Inflammatory macrophage treated with lipopolysaccharide for 1 hour (primary cell): ENCODE measurements around the gene ECM2.

Source experiments
- DNase-seq, 2 donors: peaks; one replicate each; pipeline ENCODE4 v3.0.0-alpha.2; 2020 to 2022

The ECM2 gene

DNA sequence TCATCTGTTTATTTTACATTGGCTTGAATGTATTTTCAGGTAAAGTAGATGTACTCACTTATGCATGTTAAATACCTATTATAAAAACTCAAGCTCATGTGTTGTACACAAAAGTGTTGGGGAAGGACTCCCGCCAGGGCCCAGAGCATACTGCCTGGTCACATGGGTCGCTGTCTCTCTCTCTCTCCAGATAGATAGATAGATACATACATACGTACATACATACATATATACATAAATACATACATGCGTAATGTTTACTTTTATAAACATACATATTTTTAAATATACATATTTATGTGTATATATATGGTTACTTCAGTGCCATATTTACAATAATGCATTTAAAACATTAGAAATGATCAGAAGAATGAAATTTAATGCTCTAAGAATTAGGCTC is 78.2 kb downstream of the ECM2 start:
- DNase-seq = no peak

GRCh38 chr9:92455217-92455616 is 80.6 kb downstream of the ECM2 start:
- DNase-seq = no peak

GRCh38 chr9:92446536-92446935 is 89.3 kb downstream of the ECM2 start:
- no peak for DNase-seq
